ENCODE measurements around the gene SLC38A3. TPM values are rescaled to one million over a fixed set of nuclear protein-coding genes. Genes with fewer than 3 reads are reported as not detected.

Gene SLC38A3
- total and polyA plus RNA-seq, 2 donors (not counting 1 experiment from before 2014, with no cell fraction given), result not detected

GRCh38 chr3:50168791-50169190 is 36.3 kb upstream of the SLC38A3 start:
- Histone ChIP-seq H4K20me1 (ENCODE audit: control insufficient read depth, insufficient read depth, low read length, poor library complexity, severe bottlenecking) (no peaks in the 10 kb centered on the region), H3K4me1 (ENCODE audit: control insufficient read depth in 2 of 2, insufficient read depth in 2 of 2, low read length in 2 of 2) (no peaks in the 10 kb centered on the region), H3K4me2 (replicated peaks; ENCODE audit: low read depth, low read length, poor library complexity, severe bottlenecking) (no peak overlapping the region), H3K27ac (ENCODE audit: low read length in 2 of 2) (no peak overlapping the region), H3K36me3 (replicated peaks in 1 of 2; ENCODE audit: control extremely low read depth in 1 of 2, control insufficient read depth in 1 of 2, extremely low read depth in 1 of 2, insufficient read depth in 2 of 2, low read length in 1 of 2) (no peaks in the 10 kb centered on the region), H3K4me3 (ENCODE audit: control extremely low read depth in 1 of 5, extremely low read depth in 1 of 5, insufficient read depth in 1 of 5, low read depth in 2 of 5, low read length in 4 of 5) (no peak overlapping the region), H2AFZ (ENCODE audit: insufficient read depth, low read depth, low read length, poor library complexity, severe bottlenecking) (no peak overlapping the region), H3K79me2 (ENCODE audit: control insufficient read depth, insufficient read depth, low read length) (no peaks in the 10 kb centered on the region), H3K27me3 (replicated peaks in 1 of 4; ENCODE audit: control extremely low read depth in 1 of 4, control insufficient read depth in 3 of 4, insufficient read depth in 4 of 4, low read length in 3 of 4) (no peaks in the 10 kb centered on the region), H3K9me3 (ENCODE audit: control extremely low read depth in 1 of 3, control insufficient read depth in 2 of 3, insufficient read depth in 1 of 3, low read length in 2 of 3) (no peaks in the 10 kb centered on the region), H3K9ac (ENCODE audit: low read length) (no peak overlapping the region)
- POLR2A ChIA-PET, result interaction anchor here (0.7 kb wide), 1 partner anchor 341 kb away, joined by 3 read pairs; no protein-coding TSS in a partner anchor
- Mint-ChIP-seq H3K27me3 (peaks cover 9% of the 10 kb centered on the region), H3K4me3 (no peak overlapping the region), H3K4me1 (peaks cover 1% of the 10 kb centered on the region), H3K9me3 (ENCODE audit: insufficient read depth) (no peaks in the 10 kb centered on the region), H3K27ac (no peak overlapping the region)
- ATAC-seq (ENCODE audit: low read depth), result no peak
- 100% methylated on average over 4 of the region's 6 CpGs for whole genome bisulfite sequencing (ENCODE audit: insufficient coverage)
- no peak for TF ChIP-seq CTCF (IDR thresholded peaks at IDR 0.05)
- TF ChIP-seq EZH2 (IDR thresholded peaks at IDR 0.05; ENCODE audit: borderline replicate concordance, insufficient read depth, low read depth, low read length, poor library complexity, severe bottlenecking), result no peak
- intact Hi-C loops (cut with micrococcal nuclease), result no loop called here
- CTCF ChIA-PET, result no interaction called here
- no peak for DNase-seq

DNA sequence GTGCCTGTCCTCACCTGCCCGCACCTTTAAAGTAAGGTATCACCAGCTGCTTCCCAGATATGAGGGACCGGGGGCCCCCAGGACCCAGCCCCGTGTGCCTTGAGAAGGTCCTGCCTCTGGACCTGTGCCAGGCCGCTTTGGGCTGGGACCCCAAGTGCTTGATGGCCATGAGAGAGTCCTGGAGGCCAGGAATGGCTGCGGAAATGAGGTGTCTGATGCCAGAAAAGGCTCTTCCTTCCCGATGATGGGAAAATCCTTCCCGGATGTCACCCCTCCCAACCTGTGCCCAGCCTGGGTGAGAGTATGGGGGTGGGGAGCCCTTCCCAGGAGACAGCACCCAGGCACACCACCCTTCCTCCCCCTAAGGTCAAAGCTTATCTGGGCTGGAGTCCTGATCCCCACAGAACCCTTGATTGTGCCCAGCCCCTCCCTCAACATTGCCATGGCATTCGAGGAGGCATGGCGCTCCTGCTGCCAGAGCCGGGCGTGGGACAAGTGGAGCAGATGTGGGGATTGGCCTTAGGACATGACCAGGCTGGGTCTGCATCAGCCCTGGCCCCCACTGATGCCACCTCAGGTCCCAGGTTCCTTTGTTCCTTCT is 35.7 kb upstream of the SLC38A3 start:
- no peaks in the 10 kb centered on the region for H4K20me1 ChIP-seq (ENCODE audit: control insufficient read depth, insufficient read depth, low read length, poor library complexity, severe bottlenecking)
- no peaks in the 10 kb centered on the region for H3K9me3 ChIP-seq (ENCODE audit: control extremely low read depth in 1 of 3, control insufficient read depth in 2 of 3, insufficient read depth in 1 of 3, low read length in 2 of 3)
- Mint-ChIP-seq H3K4me1 (peaks cover 2% of the 10 kb centered on the region), H3K27ac (no peak overlapping the region), H3K27me3 (peaks cover 8% of the 10 kb centered on the region), H3K9me3 (ENCODE audit: insufficient read depth) (no peaks in the 10 kb centered on the region), H3K4me3 (no peak overlapping the region)
- ATAC-seq (ENCODE audit: low read depth) (no peak), DNase-seq (no peak)
- H3K4me2 ChIP-seq (replicated peaks; ENCODE audit: low read depth, low read length, poor library complexity, severe bottlenecking), result no peak overlapping the region
- H3K4me3 ChIP-seq (ENCODE audit: control extremely low read depth in 1 of 5, extremely low read depth in 1 of 5, insufficient read depth in 1 of 5, low read depth in 2 of 5, low read length in 4 of 5), result no peak overlapping the region
- H3K36me3 ChIP-seq (replicated peaks in 1 of 2; ENCODE audit: control extremely low read depth in 1 of 2, control insufficient read depth in 1 of 2, extremely low read depth in 1 of 2, insufficient read depth in 2 of 2, low read length in 1 of 2), result no peaks in the 10 kb centered on the region
- no peaks in the 10 kb centered on the region for H3K79me2 ChIP-seq (ENCODE audit: control insufficient read depth, insufficient read depth, low read length)
- POLR2A ChIA-PET, result interaction anchor here (0.7 kb wide), 1 partner anchor 341 kb away, joined by 3 read pairs; no protein-coding TSS in a partner anchor
- H2AFZ ChIP-seq (ENCODE audit: insufficient read depth, low read depth, low read length, poor library complexity, severe bottlenecking), result no peak overlapping the region
- intact Hi-C loops (cut with micrococcal nuclease), result no loop called here
- no peak overlapping the region for H3K9ac ChIP-seq (ENCODE audit: low read length)
- TF ChIP-seq EZH2 (IDR thresholded peaks at IDR 0.05; ENCODE audit: borderline replicate concordance, insufficient read depth, low read depth, low read length, poor library complexity, severe bottlenecking), result no peak
- no peak for TF ChIP-seq CTCF (IDR thresholded peaks at IDR 0.05)
- WGBS (ENCODE audit: insufficient coverage), result 90% methylated on average over 8 of the region's 11 CpGs
- H3K4me1 ChIP-seq (ENCODE audit: control insufficient read depth in 2 of 2, insufficient read depth in 2 of 2, low read length in 2 of 2), result no peaks in the 10 kb centered on the region
- CTCF ChIA-PET, result no interaction called here
- no peaks in the 10 kb centered on the region for H3K27me3 ChIP-seq (replicated peaks in 1 of 4; ENCODE audit: control extremely low read depth in 1 of 4, control insufficient read depth in 3 of 4, insufficient read depth in 4 of 4, low read length in 3 of 4)
- no peak overlapping the region for H3K27ac ChIP-seq (ENCODE audit: low read length in 2 of 2)

Data from B cell (primary cell).